GM12878 (cell line): ENCODE data around the gene HYDIN. TPM values are rescaled to one million over a fixed set of nuclear protein-coding genes. Genes with fewer than 3 reads are reported as not detected.

Source experiments
- ATAC-seq: fragments of 200-7000 bp; cut with Tn5 transposase; 3 replicates; pipeline ENCODE4 v1.9.1; 2020; ENCODE audit warnings: mild to moderate bottlenecking, moderate library complexity
- BruUV-seq: library from RNA; stranded (reverse); fragments of 400-500 nt; replicated peaks from 2 replicates; lab custom pipeline; 2021; lab: Mats Ljungman, UMichigan
- CTCF ChIA-PET: fragments of 300-600 bp; sonication (Branson Sonifier 250); formaldehyde crosslinking; extraction: SDS; loops from one replicate; lab custom pipeline; 2021; ENCODE audit warnings: inconsistent platforms; lab: Yijun Ruan, JAX
- POLR2A ChIA-PET: fragments of 350-600 bp; formaldehyde crosslinking; extraction: SDS; loops from one replicate; lab custom pipeline; 2021; ENCODE audit warnings: inconsistent platforms; lab: Charles Lee
- RAD21 ChIA-PET: fragments of 300-600 bp; sonication (Branson Sonifier 250); formaldehyde crosslinking; loops from one replicate; lab custom pipeline; 2023; ENCODE audit warnings: antibody characterized with exemption; ENCODE audit not compliant: unreplicated experiment; lab: Charles Lee
- SMC1A ChIA-PET: fragments of 300-600 bp; sonication (Branson Sonifier 250); formaldehyde crosslinking; loops from one replicate; lab custom pipeline; 2023; ENCODE audit not compliant: unreplicated experiment, uncharacterized antibody; lab: Charles Lee
- DNase-seq: peaks from one replicate; pipeline ENCODE4 v3.0.0-alpha.2; 2011; ENCODE audit warnings: low read depth, low spot score
- FAIRE-seq: peaks from 3 replicates; lab custom pipeline; 2011; peaks lifted over from hg19 to GRCh38; lab: Jason Lieb, UNC
- H2AFZ ChIP-seq: 2 replicates; pipeline ENCODE4 v1.6.0; 2011; ENCODE audit warnings: low read depth, low read length, control low read depth; ENCODE audit not compliant: control insufficient read depth
- H3K27ac ChIP-seq: 2 replicates; pipeline ENCODE4 v1.5.1; 2011; ENCODE audit warnings: control low read depth; ENCODE audit not compliant: control insufficient read depth, insufficient read depth
- H3K27me3 ChIP-seq, 2 experiments: replicated peaks in 1 of 2; 2 replicates each; pipeline versions ENCODE4 v1.6.0 to v1.6.1; 2011; ENCODE audit warnings: low read length in 1 of 2; ENCODE audit not compliant: control insufficient read depth in 2 of 2, insufficient read depth in 2 of 2
- H3K36me3 ChIP-seq, 2 experiments: 2 replicates each; pipeline ENCODE4 v1.5.1; 2011; ENCODE audit warnings: low read length in 1 of 2; ENCODE audit not compliant: control insufficient read depth in 2 of 2, insufficient read depth in 2 of 2
- H3K4me1 ChIP-seq: 2 replicates; pipeline ENCODE4 v1.6.1; 2011; ENCODE audit warnings: mild to moderate bottlenecking, low read length, moderate library complexity, mixed read lengths; ENCODE audit not compliant: control insufficient read depth, insufficient read depth
- H3K4me2 ChIP-seq: 2 replicates; pipeline ENCODE4 v1.6.0; 2011; ENCODE audit warnings: control low read depth; ENCODE audit not compliant: control insufficient read depth, insufficient read depth
- H3K4me3 ChIP-seq: fragments of 200-600 bp; sonication (generic); 2 replicates; pipeline ENCODE4 v1.5.1; 2016
- H3K79me2 ChIP-seq: 2 replicates; pipeline ENCODE4 v1.6.0; 2011; ENCODE audit warnings: low read length; ENCODE audit not compliant: control insufficient read depth, insufficient read depth
- H3K9ac ChIP-seq: 2 replicates; pipeline ENCODE4 v1.8.0; 2011; ENCODE audit warnings: low read length, control low read depth, mixed read lengths; ENCODE audit not compliant: control insufficient read depth, insufficient read depth
- H3K9me3 ChIP-seq: replicated peaks from 3 replicates; pipeline ENCODE4 v1.5.1; 2011; ENCODE audit warnings: mild to moderate bottlenecking, low read length; ENCODE audit not compliant: control insufficient read depth, insufficient read depth
- H4K20me1 ChIP-seq: 2 replicates; pipeline ENCODE4 v1.6.0; 2011; ENCODE audit not compliant: control insufficient read depth, insufficient read depth
- BCL11A ChIP-seq: IDR thresholded peaks from 2 replicates; pipeline ENCODE4 v1.6.1; 2011; ENCODE audit warnings: low read depth, low read length
- CREM ChIP-seq: IDR thresholded peaks from 2 replicates; pipeline ENCODE4 v1.6.1; 2014; ENCODE audit warnings: antibody characterized with exemption, low read depth
- FOXK2 ChIP-seq: fragments of 450-650 bp; IDR thresholded peaks from 2 replicates; pipeline ENCODE4 v1.6.1; 2017; ENCODE audit warnings: mild to moderate bottlenecking, moderate library complexity
- HDAC6 ChIP-seq: fragments of 200-600 bp; sonication (generic); IDR thresholded peaks from one replicate; pipeline ENCODE4 v1.8.0; 2017; ENCODE audit warnings: antibody characterized with exemption; ENCODE audit not compliant: unreplicated experiment
- KDM1A ChIP-seq: fragments of 200-600 bp; sonication (generic); IDR thresholded peaks from 2 replicates; pipeline ENCODE4 v1.6.1; 2016; ENCODE audit warnings: borderline replicate concordance
- MAX ChIP-seq: IDR thresholded peaks from 2 replicates; pipeline ENCODE4 v1.6.1; 2012; ENCODE audit warnings: low read depth, low read length, improper control_type of control experiment
- NR2C1 ChIP-seq: fragments of 450-650 bp; IDR thresholded peaks from 2 replicates; pipeline ENCODE4 v1.6.1; 2017; ENCODE audit warnings: antibody characterized with exemption, mild to moderate bottlenecking, moderate library complexity
- NR2F1 ChIP-seq: fragments of 450-650 bp; conservative IDR thresholded peaks from 2 replicates; pipeline ENCODE4 v1.6.1; 2017; ENCODE audit warnings: mild to moderate bottlenecking
- RAD21 ChIP-seq: IDR thresholded peaks from 2 replicates; pipeline ENCODE4 v1.6.1; 2011; ENCODE audit warnings: mild to moderate bottlenecking, low read depth, low read length, moderate library complexity; ENCODE audit not compliant: insufficient read depth
- RB1 ChIP-seq: fragments of 450-650 bp; formaldehyde crosslinking; IDR thresholded peaks from 2 replicates; pipeline ENCODE4 v1.6.1; 2017; ENCODE audit warnings: mild to moderate bottlenecking, borderline replicate concordance
- RCOR1 ChIP-seq: conservative IDR thresholded peaks from 2 replicates; pipeline ENCODE4 v1.6.1; 2012; ENCODE audit warnings: low read depth, low read length, improper control_type of control experiment
- SKIL ChIP-seq: fragments of 450-650 bp; IDR thresholded peaks from 2 replicates; pipeline ENCODE4 v1.6.1; 2017; ENCODE audit warnings: mild to moderate bottlenecking, low read depth, inconsistent platforms; ENCODE audit not compliant: poor library complexity, severe bottlenecking
- SMAD1 ChIP-seq: fragments of 450-650 bp; IDR thresholded peaks from 2 replicates; pipeline ENCODE4 v1.6.1; 2018; ENCODE audit warnings: mild to moderate bottlenecking, low read depth; ENCODE audit not compliant: partially characterized antibody
- SMC3 ChIP-seq: IDR thresholded peaks from 2 replicates; pipeline ENCODE4 v1.6.1; 2011; ENCODE audit warnings: low read length, improper control_type of control experiment, borderline replicate concordance
- ZBED1 ChIP-seq: IDR thresholded peaks from 2 replicates; pipeline ENCODE4 v1.6.1; 2016; ENCODE audit warnings: borderline replicate concordance
- ZBTB4 ChIP-seq: fragments of 450-650 bp; formaldehyde crosslinking; IDR thresholded peaks from 2 replicates; pipeline ENCODE4 v1.4.0; 2022; ENCODE audit warnings: mild to moderate bottlenecking, moderate library complexity
- WGBS: methylation state at CpG from one replicate; pipeline ENCODE4 v1.1.6; 2016; ENCODE audit warnings: low lambda C conversion rate; ENCODE audit not compliant: insufficient replicate concordance, insufficient coverage; ENCODE audit errors: missing lambda C conversion rate; 5-methylcytosine and 5-hydroxymethylcytosine counted together
- in situ Hi-C: fragments of 300-500 bp; cut with MboI; formaldehyde crosslinking; loops from 9 replicates; pipeline ENCODE4 v1.14.3; 2018; ENCODE audit warnings: mixed read lengths
- intact Hi-C: fragments of 100-400 bp; cut with micrococcal nuclease; formaldehyde crosslinking; loops from one replicate; pipeline ENCODE4 v1.14.2; 2022; ENCODE audit not compliant: unreplicated experiment
- polyA plus RNA-seq, 11 experiments: library from polyadenylated mRNA; depleted of rRNA in 4 of 11; unstranded in 6 of 11; stranded (reverse) in 5 of 11; fragments of >200 nt; fragmentation: Nextera tagmentation in 4 of 11; fragmentation: Illumina TruSeq in 1 of 11; extraction: Ambion mirVana in 4 of 11; extraction: Trizol in 1 of 11; gene quantifications; 1 replicate in 1 of 11; 2 replicates in 10 of 11; pipeline versions ENCODE4 v1.2.1 to v1.2.3, GENCODE V29; 2011 to 2016; ENCODE audit warnings: inconsistent platforms in 2 of 11, missing spikeins in 2 of 11, low read depth in 1 of 11
- total RNA-seq, 4 experiments: library from RNA; depleted of rRNA in 3 of 4; stranded (reverse); fragments of >200 nt in 3 of 4; fragmentation: Illumina TruSeq in 1 of 4; extraction: Trizol in 1 of 4; gene quantifications; 2 replicates each; pipeline versions ENCODE4 v1.2.1 to v1.2.3, GENCODE V29; 2013 to 2021

Gene HYDIN
- total and polyA plus RNA-seq, 10 of the 15 experiments (the other 5 are each of a cell fraction or from before 2014, with no cell fraction given): 0.01 to 0.30 (median 0.10) TPM; not detected in 7

- TF ChIP-seq ZBTB4: no peak
These were observed 430.2 kb downstream of the HYDIN start (continued) for GRCh38 chr16:70800311-70800710.

GRCh38 chr16:70796301-70796700 is 434.2 kb downstream of the HYDIN start:
- DNase-seq: no peak
- ChIA-PET SMC1A (no interaction called here), CTCF (no interaction called here), RAD21 (interaction anchor here (1.5 kb wide), 1 partner anchor 13 kb away, joined by 4 read pairs; no protein-coding TSS in a partner anchor), POLR2A (no interaction called here)
- peaks cover 60% of the 10 kb centered on the region for H3K79me2 ChIP-seq
- H4K20me1 ChIP-seq: no peaks in the 10 kb centered on the region
- H3K4me2 ChIP-seq: no peak overlapping the region
- 64% methylated on average over 3 of the region's 3 CpGs for WGBS
- no peak overlapping the region for H3K9ac ChIP-seq
- no peak overlapping the region for H3K4me3 ChIP-seq
- no TSS peak for BruUV-seq
- no peaks in the 10 kb centered on the region for H3K27me3 ChIP-seq
- peak; percentile 54 for FAIRE-seq
- H2AFZ ChIP-seq: no peak overlapping the region
- H3K36me3 ChIP-seq: no peaks in the 10 kb centered on the region; a peak in 1 of 4 replicates
- intact Hi-C loops: no loop called here
- in situ Hi-C loops: no loop called here
- no peaks in the 10 kb centered on the region for H3K9me3 ChIP-seq
- H3K4me1 ChIP-seq: peaks cover 44% of the 10 kb centered on the region
- no peak for TF ChIP-seq SMAD1
- no peak for TF ChIP-seq RCOR1
- TF ChIP-seq CREM: no peak
- TF ChIP-seq SKIL: no peak
- TF ChIP-seq RB1: no peak
- TF ChIP-seq HDAC6: no peak
- TF ChIP-seq RAD21: no peak
- TF ChIP-seq NR2C1: no peak
- no peak for TF ChIP-seq MAX
- TF ChIP-seq KDM1A: no peak
- no peak for TF ChIP-seq BCL11A
- TF ChIP-seq SMC3: no peak
- no peak for TF ChIP-seq ZBED1
- TF ChIP-seq FOXK2: no peak
- no peak for TF ChIP-seq NR2F1
- H3K27ac ChIP-seq: no peak overlapping the region
- ATAC-seq: no peak
